ENCODE measurements around the gene PTPRR.

The PTPRR gene

DNA sequence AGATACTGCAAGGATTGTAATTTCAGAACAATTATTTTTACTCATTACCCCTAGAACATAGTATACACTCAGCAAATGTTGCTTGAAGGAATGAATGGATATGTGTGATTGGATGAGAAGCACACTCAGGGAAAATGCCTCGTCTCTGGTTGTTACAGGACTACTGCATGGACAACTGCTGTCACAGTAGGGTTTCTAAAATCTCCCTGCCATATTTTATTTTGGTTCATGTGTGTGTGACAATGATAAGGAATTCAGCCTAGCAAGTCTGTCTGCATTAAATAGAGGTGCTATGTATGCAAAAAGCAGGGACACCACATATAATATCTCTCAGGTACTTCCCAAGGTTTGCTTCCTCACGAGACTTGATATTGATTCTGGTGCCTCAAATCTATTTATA, 1.4 kb downstream of the PTPRR start:
- Histone ChIP-seq H3K27ac (ENCODE audit: low read depth, low read length) (no peak overlapping the region), H3K27me3 (ENCODE audit: control insufficient read depth in 1 of 2, insufficient read depth in 2 of 2, low read length in 2 of 2) (peaks cover 7 to 13% of the 10 kb centered on the region in 2 donors), H3K9ac (ENCODE audit: low read depth in 1 of 2, low read length in 2 of 2) (no peak overlapping the region), H3K9me3 (ENCODE audit: control insufficient read depth in 1 of 2, low read length in 2 of 2) (no peaks in the 10 kb centered on the region), H3K4me3 (ENCODE audit: low read depth in 1 of 2, low read length in 2 of 2) (no peak overlapping the region), H3K4me1 (ENCODE audit: control insufficient read depth in 1 of 2, insufficient read depth in 2 of 2, low read length in 2 of 2) (no peaks in the 10 kb centered on the region), H3K36me3 (ENCODE audit: control insufficient read depth in 1 of 2, insufficient read depth in 2 of 2, low read length in 2 of 2) (no peaks in the 10 kb centered on the region)

DNA sequence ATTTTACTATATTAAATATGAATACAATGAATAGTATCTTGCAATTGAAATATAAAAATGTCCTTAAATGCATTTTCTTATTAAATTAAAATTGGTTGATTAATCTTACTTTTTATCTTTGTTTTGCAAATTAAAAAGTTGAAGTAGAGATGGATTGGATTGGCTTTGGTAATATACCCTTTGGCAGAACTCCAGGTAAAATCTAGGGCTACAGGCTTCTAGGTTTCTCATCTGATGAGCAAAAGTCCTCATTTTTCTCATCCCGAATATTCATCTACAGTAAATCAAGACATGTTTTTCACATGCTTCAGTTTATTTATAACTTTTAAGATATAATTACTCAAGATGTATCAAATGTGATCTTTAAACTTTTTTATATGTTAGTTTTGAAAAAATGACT, 2.2 kb downstream of the PTPRR start:
- Histone ChIP-seq H3K9me3 (ENCODE audit: control insufficient read depth in 1 of 2, low read length in 2 of 2) (no peaks in the 10 kb centered on the region), H3K4me3 (ENCODE audit: low read depth in 1 of 2, low read length in 2 of 2) (no peak overlapping the region), H3K9ac (ENCODE audit: low read depth in 1 of 2, low read length in 2 of 2) (no peak overlapping the region), H3K27me3 (ENCODE audit: control insufficient read depth in 1 of 2, insufficient read depth in 2 of 2, low read length in 2 of 2) (peaks cover 7 to 13% of the 10 kb centered on the region in 2 donors), H3K27ac (ENCODE audit: low read depth, low read length) (no peak overlapping the region), H3K4me1 (ENCODE audit: control insufficient read depth in 1 of 2, insufficient read depth in 2 of 2, low read length in 2 of 2) (no peaks in the 10 kb centered on the region), H3K36me3 (ENCODE audit: control insufficient read depth in 1 of 2, insufficient read depth in 2 of 2, low read length in 2 of 2) (no peaks in the 10 kb centered on the region)

DNA sequence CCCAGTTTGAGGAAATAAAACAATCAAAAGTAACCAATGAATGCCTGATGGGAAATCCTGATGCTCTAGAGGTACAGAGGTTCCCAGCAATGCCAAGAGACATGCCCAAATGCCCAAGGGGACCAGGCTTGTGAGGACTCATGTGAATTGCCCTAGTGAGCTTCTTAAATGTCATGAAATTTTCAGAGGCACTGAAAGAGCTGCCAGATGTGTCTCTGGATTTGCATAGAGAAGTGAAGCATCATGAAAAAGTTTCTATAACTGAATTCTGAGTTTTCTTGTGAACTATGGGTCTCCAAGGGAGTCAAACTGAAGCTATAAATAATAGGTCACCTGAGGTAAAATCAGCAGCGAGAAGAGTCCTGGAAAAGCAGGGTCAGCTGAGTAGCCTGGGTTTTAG, 9.9 kb downstream of the PTPRR start:
- Histone ChIP-seq H3K36me3 (ENCODE audit: control insufficient read depth in 1 of 2, insufficient read depth in 2 of 2, low read length in 2 of 2) (no peaks in the 10 kb centered on the region), H3K9ac (ENCODE audit: low read depth in 1 of 2, low read length in 2 of 2) (no peak overlapping the region), H3K9me3 (ENCODE audit: control insufficient read depth in 1 of 2, low read length in 2 of 2) (no peaks in the 10 kb centered on the region), H3K4me3 (ENCODE audit: low read depth in 1 of 2, low read length in 2 of 2) (no peak overlapping the region), H3K27ac (ENCODE audit: low read depth, low read length) (no peak overlapping the region), H3K27me3 (ENCODE audit: control insufficient read depth in 1 of 2, insufficient read depth in 2 of 2, low read length in 2 of 2) (no peaks in the 10 kb centered on the region), H3K4me1 (ENCODE audit: control insufficient read depth in 1 of 2, insufficient read depth in 2 of 2, low read length in 2 of 2) (no peaks in the 10 kb centered on the region)

DNA sequence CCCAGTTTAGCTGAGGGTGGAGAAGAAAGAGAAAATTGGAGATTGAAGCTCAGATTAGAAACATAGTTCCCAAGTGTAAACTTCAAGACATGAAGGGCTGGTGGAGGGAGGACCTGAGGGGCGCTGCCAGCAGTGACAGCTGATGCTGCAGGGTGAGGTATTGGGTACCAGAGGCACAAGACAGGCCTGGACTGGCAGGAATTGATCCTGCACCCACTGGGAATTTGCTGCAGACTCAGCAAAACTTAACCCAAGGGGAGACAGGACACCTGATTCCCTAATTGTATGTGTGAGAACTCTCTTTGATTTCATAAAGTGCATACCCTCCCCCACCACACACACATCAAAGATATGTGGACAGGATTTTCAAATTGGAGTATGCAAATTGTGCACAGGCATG, 11.6 kb downstream of the PTPRR start:
- Histone ChIP-seq H3K4me1 (ENCODE audit: control insufficient read depth in 1 of 2, insufficient read depth in 2 of 2, low read length in 2 of 2) (no peaks in the 10 kb centered on the region), H3K27me3 (ENCODE audit: control insufficient read depth in 1 of 2, insufficient read depth in 2 of 2, low read length in 2 of 2) (no peaks in the 10 kb centered on the region), H3K4me3 (ENCODE audit: low read depth in 1 of 2, low read length in 2 of 2) (no peak overlapping the region), H3K36me3 (ENCODE audit: control insufficient read depth in 1 of 2, insufficient read depth in 2 of 2, low read length in 2 of 2) (no peaks in the 10 kb centered on the region), H3K27ac (ENCODE audit: low read depth, low read length) (no peak overlapping the region), H3K9me3 (ENCODE audit: control insufficient read depth in 1 of 2, low read length in 2 of 2) (no peaks in the 10 kb centered on the region), H3K9ac (ENCODE audit: low read depth in 1 of 2, low read length in 2 of 2) (no peak overlapping the region)

DNA sequence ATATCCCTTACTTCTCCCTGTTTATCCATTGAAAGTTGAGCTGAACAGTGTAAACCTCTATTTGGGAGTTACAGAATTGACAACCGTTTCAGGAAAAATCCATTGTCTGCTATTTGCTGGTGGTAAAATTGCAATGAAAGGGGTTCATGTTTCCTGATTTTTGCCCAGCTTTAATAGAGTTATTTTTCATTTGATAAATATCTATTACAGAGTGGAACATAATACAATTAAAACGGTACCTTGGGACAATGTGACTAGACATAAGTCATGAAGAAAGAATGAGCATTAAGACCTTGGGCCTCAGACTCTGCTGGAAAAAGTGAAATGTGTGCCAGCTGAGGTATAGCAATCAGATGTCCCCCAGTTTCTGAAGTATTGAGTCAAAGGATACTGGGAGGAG, 13.1 kb downstream of the PTPRR start:
- H3K4me1 ChIP-seq (ENCODE audit: control insufficient read depth in 1 of 2, insufficient read depth in 2 of 2, low read length in 2 of 2), result no peaks in the 10 kb centered on the region
- H3K4me3 ChIP-seq (ENCODE audit: low read depth in 1 of 2, low read length in 2 of 2), result no peak overlapping the region
- H3K27ac ChIP-seq (ENCODE audit: low read depth, low read length), result no peak overlapping the region
- no peaks in the 10 kb centered on the region for H3K9me3 ChIP-seq (ENCODE audit: control insufficient read depth in 1 of 2, low read length in 2 of 2)
- H3K27me3 ChIP-seq (ENCODE audit: control insufficient read depth in 1 of 2, insufficient read depth in 2 of 2, low read length in 2 of 2), result no peaks in the 10 kb centered on the region
- H3K9ac ChIP-seq (ENCODE audit: low read depth in 1 of 2, low read length in 2 of 2), result no peak overlapping the region
- H3K36me3 ChIP-seq (ENCODE audit: control insufficient read depth in 1 of 2, insufficient read depth in 2 of 2, low read length in 2 of 2), result no peaks in the 10 kb centered on the region

DNA sequence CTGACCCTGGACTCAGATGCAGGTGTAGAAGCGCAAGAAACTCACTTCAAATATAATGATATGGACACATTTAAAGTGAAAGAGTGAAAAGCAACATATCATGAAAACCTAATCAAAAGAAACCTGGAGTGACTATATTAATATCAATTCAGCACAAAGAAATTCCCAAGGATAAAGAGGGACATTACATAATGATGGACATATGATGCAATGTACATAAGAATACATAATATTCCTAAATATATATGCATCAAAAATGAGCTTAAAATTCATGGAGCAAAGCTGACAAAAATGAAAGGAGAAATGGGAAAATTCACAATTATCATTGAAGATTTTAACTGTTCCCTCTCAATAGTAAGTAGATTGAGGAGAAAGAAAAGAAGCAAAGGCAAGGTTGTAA, 24.6 kb downstream of the PTPRR start:
- H3K27me3 ChIP-seq (ENCODE audit: control insufficient read depth in 1 of 2, insufficient read depth in 2 of 2, low read length in 2 of 2), result no peaks in the 10 kb centered on the region
- H3K4me3 ChIP-seq (ENCODE audit: low read depth in 1 of 2, low read length in 2 of 2), result no peak overlapping the region
- no peaks in the 10 kb centered on the region for H3K4me1 ChIP-seq (ENCODE audit: control insufficient read depth in 1 of 2, insufficient read depth in 2 of 2, low read length in 2 of 2)
- no peak overlapping the region for H3K9ac ChIP-seq (ENCODE audit: low read depth in 1 of 2, low read length in 2 of 2)
- H3K27ac ChIP-seq (ENCODE audit: low read depth, low read length), result no peak overlapping the region
- H3K9me3 ChIP-seq (ENCODE audit: control insufficient read depth in 1 of 2, low read length in 2 of 2), result no peaks in the 10 kb centered on the region
- no peaks in the 10 kb centered on the region for H3K36me3 ChIP-seq (ENCODE audit: control insufficient read depth in 1 of 2, insufficient read depth in 2 of 2, low read length in 2 of 2)

DNA sequence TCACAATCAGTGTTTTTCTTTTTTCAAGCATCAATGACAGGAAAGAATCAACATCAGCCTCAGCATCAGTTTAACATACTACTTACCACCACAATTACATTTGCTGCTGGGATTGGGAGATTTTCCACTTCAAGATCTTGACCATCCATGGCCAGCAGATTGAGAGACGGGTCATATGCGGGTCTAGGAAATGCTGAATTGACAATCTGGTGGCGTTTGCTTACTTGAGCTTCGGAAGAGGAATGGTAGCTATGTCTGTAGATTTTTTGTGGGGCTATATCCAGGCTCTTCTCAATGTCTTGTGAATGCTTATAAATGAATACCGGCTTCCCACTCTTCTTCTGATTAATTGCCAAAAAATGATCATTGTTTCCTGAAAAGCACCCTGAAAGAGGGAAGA, 27.9 kb downstream of the PTPRR start:
- no peak overlapping the region for H3K9ac ChIP-seq (ENCODE audit: low read depth in 1 of 2, low read length in 2 of 2)
- no peaks in the 10 kb centered on the region for H3K27me3 ChIP-seq (ENCODE audit: control insufficient read depth in 1 of 2, insufficient read depth in 2 of 2, low read length in 2 of 2)
- no peaks in the 10 kb centered on the region for H3K36me3 ChIP-seq (ENCODE audit: control insufficient read depth in 1 of 2, insufficient read depth in 2 of 2, low read length in 2 of 2)
- H3K4me1 ChIP-seq (ENCODE audit: control insufficient read depth in 1 of 2, insufficient read depth in 2 of 2, low read length in 2 of 2), result no peaks in the 10 kb centered on the region
- no peaks in the 10 kb centered on the region for H3K9me3 ChIP-seq (ENCODE audit: control insufficient read depth in 1 of 2, low read length in 2 of 2)
- H3K4me3 ChIP-seq (ENCODE audit: low read depth in 1 of 2, low read length in 2 of 2), result no peak overlapping the region
- no peak overlapping the region for H3K27ac ChIP-seq (ENCODE audit: low read depth, low read length)

DNA sequence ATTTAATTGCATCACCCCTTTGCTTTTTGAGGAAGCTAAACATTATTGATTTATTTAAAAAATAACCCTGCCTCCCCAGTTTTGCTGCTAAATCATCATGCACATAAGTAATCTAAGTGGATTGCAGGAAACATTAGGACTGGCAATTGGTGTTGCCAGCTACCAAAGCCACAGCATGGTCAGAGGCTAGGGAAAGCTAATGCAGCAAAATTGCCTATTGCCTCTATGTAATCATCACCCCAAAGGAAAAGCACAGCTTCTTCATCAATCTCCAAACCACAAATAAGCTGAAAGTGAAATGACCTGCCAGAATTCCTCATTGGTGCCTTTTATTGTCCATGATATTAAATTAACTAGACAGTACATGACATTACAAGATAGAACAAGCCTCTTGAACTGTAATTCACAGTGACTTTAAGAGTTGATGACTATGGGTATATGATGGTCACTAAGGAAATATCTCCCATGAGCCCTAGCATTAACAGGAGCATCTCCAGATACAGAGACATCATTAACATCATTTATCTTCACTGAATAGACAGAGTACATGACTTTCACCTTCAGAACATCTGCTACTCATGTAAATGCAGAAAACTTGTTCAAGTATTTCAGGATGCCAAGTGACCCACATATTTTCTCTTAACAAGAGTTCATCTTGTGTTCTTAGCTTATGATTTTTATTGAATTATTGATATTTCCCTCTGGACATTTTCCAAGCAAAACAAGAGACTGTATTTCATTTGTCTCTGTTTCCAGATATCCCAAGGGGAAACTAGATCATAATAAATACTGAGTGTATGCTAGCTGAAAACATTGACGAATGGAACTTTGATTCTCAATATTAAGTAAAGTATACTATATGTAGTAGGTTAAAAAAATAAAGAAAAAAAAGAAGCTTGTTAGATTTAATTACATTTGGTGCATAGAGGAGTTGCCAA, 29.4 kb downstream of the PTPRR start:
- Histone ChIP-seq H3K27me3 (ENCODE audit: control insufficient read depth in 1 of 2, insufficient read depth in 2 of 2, low read length in 2 of 2) (no peaks in the 10 kb centered on the region), H3K4me1 (ENCODE audit: control insufficient read depth in 1 of 2, insufficient read depth in 2 of 2, low read length in 2 of 2) (no peaks in the 10 kb centered on the region), H3K4me3 (ENCODE audit: low read depth in 1 of 2, low read length in 2 of 2) (no peak overlapping the region)

DNA sequence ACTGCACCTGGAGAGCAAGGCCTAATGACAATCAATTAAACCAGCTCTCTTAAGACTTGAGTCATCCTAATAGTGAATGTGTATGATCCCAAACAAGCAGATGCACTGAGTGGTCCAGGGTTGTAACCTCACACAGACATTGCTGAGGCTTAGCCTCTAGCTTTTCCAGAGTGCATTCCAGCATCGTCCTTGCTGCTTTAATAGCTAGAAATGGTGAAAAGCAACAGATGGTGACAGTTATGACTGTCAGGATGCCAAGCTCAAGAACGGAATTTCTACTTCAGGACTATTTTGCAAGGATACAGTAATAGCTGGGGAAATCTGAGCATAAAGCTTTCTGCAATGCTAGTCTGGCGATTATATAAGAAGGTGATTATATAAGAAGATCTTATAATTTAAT, 34.6 kb downstream of the PTPRR start:
- Histone ChIP-seq H3K9ac (ENCODE audit: low read depth in 1 of 2, low read length in 2 of 2) (no peak overlapping the region), H3K36me3 (ENCODE audit: control insufficient read depth in 1 of 2, insufficient read depth in 2 of 2, low read length in 2 of 2) (no peaks in the 10 kb centered on the region), H3K4me1 (ENCODE audit: control insufficient read depth in 1 of 2, insufficient read depth in 2 of 2, low read length in 2 of 2) (no peaks in the 10 kb centered on the region), H3K27me3 (ENCODE audit: control insufficient read depth in 1 of 2, insufficient read depth in 2 of 2, low read length in 2 of 2) (no peaks in the 10 kb centered on the region), H3K9me3 (ENCODE audit: control insufficient read depth in 1 of 2, low read length in 2 of 2) (no peaks in the 10 kb centered on the region), H3K27ac (ENCODE audit: low read depth, low read length) (no peak overlapping the region), H3K4me3 (ENCODE audit: low read depth in 1 of 2, low read length in 2 of 2) (no peak overlapping the region)

More for the DNA sequence above, 29.4 kb downstream of the PTPRR start:
- no peaks in the 10 kb centered on the region for H3K9me3 ChIP-seq (ENCODE audit: control insufficient read depth in 1 of 2, low read length in 2 of 2)
- no peak overlapping the region for H3K27ac ChIP-seq (ENCODE audit: low read depth, low read length)
- no peaks in the 10 kb centered on the region for H3K36me3 ChIP-seq (ENCODE audit: control insufficient read depth in 1 of 2, insufficient read depth in 2 of 2, low read length in 2 of 2)
- H3K9ac ChIP-seq (ENCODE audit: low read depth in 1 of 2, low read length in 2 of 2), result no peak overlapping the region

DNA sequence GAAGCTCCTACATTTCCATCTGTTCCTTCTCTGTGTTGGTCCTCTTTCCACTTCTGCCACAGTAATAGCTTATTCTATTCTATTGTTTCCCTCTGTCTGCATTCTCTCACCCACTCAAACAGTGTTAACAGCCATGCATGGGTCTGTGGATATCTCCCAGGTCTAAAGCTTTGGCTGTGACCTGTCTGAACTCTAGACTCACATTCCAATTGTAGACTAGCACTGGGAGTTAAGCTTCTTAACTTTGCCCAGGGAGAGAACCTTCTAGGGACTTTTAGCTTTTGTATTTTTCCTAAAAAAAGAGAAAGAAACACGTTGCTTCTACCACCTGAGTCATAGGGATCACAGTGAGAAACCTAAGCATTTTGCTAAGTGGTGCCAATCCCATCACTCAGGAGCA, 36.7 kb downstream of the PTPRR start:
- Histone ChIP-seq H3K27ac (ENCODE audit: low read depth, low read length) (no peak overlapping the region), H3K36me3 (ENCODE audit: control insufficient read depth in 1 of 2, insufficient read depth in 2 of 2, low read length in 2 of 2) (no peaks in the 10 kb centered on the region), H3K27me3 (ENCODE audit: control insufficient read depth in 1 of 2, insufficient read depth in 2 of 2, low read length in 2 of 2) (no peaks in the 10 kb centered on the region), H3K9ac (ENCODE audit: low read depth in 1 of 2, low read length in 2 of 2) (no peak overlapping the region), H3K9me3 (ENCODE audit: control insufficient read depth in 1 of 2, low read length in 2 of 2) (no peaks in the 10 kb centered on the region), H3K4me3 (ENCODE audit: low read depth in 1 of 2, low read length in 2 of 2) (no peak overlapping the region), H3K4me1 (ENCODE audit: control insufficient read depth in 1 of 2, insufficient read depth in 2 of 2, low read length in 2 of 2) (no peaks in the 10 kb centered on the region)
